Activated naive CD4-positive, alpha-beta T cell treated with anti-CD3 and anti-CD28 coated beads for 36 hours (primary cell): ENCODE measurements around the gene ENTREP3. TPM values are rescaled to one million over a fixed set of nuclear protein-coding genes. Genes with fewer than 3 reads are reported as not detected.
A peak's percentile ranks its signal among the peaks of the same experiment; 100 is the strongest.
"Not testable (repeated sequence)": the region's sequence is repeated elsewhere in the genome, so short reads cannot be mapped to it uniquely, and the experiment has no call there.

ENCODE experiments used
- CTCF ChIA-PET: fragments of 350-600 bp; sonication (Branson Sonifier 250); formaldehyde crosslinking; loops from one replicate; lab custom pipeline; 2021; ENCODE audit warnings: antibody characterized with exemption; lab: Charles Lee
- DNase-seq: peaks from one replicate; pipeline ENCODE4 v3.0.0-alpha.2; 2020
- H3K27ac Mint-ChIP-seq: one replicate; pipeline ENCODE4 v1.8.0; 2021; ENCODE audit warnings: mild to moderate bottlenecking, mixed read lengths
- H3K27me3 Mint-ChIP-seq: one replicate; pipeline ENCODE4 v1.8.0; 2021; ENCODE audit warnings: low read depth, mixed read lengths
- H3K36me3 Mint-ChIP-seq: one replicate; pipeline ENCODE4 v1.8.0; 2021; ENCODE audit warnings: low read depth, mixed read lengths
- H3K4me1 Mint-ChIP-seq: one replicate; pipeline ENCODE4 v1.8.0; 2021; ENCODE audit warnings: low read depth, mixed read lengths
- H3K4me3 Mint-ChIP-seq: one replicate; pipeline ENCODE4 v1.8.0; 2021; ENCODE audit warnings: mild to moderate bottlenecking, moderate library complexity, mixed read lengths
- H3K9me3 Mint-ChIP-seq: one replicate; pipeline ENCODE4 v1.8.0; 2021; ENCODE audit warnings: mixed read lengths
- intact Hi-C: fragments of 100-400 bp; cut with micrococcal nuclease; formaldehyde crosslinking; loops from one replicate; pipeline ENCODE4 v1.15.1; 2023
- total RNA-seq, 2 experiments: library from RNA; stranded (reverse); gene quantifications; one replicate each; pipeline ENCODE4 v1.2.3, GENCODE V29; 2021

Gene ENTREP3
- total RNA-seq, 2 experiments from 2014 or later: 32.1 to 32.8 TPM

DNA sequence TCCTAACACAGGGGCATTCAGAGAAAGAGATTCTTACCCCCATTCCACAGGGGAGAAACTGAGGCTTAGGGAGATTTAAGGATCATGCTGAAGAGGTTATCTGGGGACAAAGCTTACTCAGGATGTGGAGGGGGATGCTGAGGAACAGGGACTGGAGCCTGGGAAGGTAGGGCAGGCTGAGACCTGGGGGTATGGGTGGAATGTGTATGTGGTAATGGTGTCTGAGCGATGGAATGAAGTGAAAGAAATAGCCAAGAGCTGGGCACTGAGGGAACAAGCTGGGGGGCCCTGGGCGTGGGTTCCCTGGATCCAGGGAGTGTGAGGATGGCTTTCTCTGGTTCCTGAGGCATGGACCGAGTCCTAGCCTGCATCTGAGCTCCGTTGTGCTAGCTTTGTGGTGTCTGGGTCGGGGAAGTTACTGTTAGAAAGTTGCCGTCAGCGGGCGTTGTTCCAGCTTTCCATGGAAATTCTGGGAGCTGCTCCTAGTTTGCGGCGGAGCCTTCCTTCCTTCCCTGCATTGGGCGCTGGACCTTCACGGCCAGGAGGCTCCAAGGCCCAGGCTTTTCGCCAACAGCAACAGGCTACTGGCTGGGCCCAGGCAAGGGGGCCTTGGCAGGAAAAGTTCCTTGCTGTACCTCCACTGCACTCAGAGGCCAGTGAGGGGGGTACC is 43.8 kb downstream of the ENTREP3 start:
- H3K27ac Mint-ChIP-seq, H3K4me3 Mint-ChIP-seq, DNase-seq, H3K27me3 Mint-ChIP-seq, CTCF ChIA-PET, H3K9me3 Mint-ChIP-seq, H3K36me3 Mint-ChIP-seq, intact Hi-C loops: not testable (repeated sequence)
- H3K4me1 Mint-ChIP-seq: peaks cover 31% of the 10 kb centered on the region

DNA sequence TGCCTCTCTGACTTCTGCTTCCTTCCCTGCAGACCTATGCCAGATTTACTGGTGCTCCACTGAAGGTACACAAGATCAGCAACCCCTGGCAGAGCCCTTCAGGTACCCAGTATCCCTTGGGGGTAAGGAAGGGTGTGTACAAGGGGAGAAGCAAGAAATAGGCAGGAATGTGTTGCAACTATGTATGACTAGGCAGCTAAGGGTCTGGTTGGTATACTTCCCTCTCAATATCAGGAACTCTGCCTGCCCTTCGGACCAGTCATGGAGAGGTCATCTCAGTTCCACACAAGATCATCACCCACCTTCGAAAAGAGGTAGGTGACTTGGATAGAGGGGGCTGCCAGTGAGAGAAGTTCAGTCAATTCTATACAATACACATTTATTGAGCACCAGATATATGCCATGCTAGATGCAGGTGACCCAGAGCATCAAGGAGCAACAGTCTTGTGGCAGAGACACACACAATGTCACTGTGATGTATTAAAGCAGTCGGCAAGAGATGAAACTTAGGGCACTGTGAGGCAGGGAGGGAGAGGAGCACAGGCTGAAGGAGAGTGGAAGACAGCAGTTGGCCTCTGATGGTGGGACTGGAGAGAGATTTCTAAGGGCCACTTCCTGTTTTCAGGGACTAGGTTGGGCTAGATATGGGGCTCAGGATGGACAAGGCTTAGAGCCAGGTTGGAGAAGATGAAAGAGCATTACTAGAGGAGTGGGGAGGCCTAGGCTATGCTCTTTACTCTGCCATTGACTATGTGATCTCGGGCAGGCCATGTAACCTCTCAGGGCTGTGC is 44.8 kb downstream of the ENTREP3 start:
- H3K4me1 Mint-ChIP-seq: peaks cover 31% of the 10 kb centered on the region
- DNase-seq: no peak
- H3K36me3 Mint-ChIP-seq: peaks cover 4% of the 10 kb centered on the region
- H3K4me3 Mint-ChIP-seq: peak overlapping the region; percentile 39
- no peak overlapping the region for H3K27ac Mint-ChIP-seq
- no peaks in the 10 kb centered on the region for H3K27me3 Mint-ChIP-seq
- no peaks in the 10 kb centered on the region for H3K9me3 Mint-ChIP-seq
- intact Hi-C loops: no loop called here
- CTCF ChIA-PET: no interaction called here

DNA sequence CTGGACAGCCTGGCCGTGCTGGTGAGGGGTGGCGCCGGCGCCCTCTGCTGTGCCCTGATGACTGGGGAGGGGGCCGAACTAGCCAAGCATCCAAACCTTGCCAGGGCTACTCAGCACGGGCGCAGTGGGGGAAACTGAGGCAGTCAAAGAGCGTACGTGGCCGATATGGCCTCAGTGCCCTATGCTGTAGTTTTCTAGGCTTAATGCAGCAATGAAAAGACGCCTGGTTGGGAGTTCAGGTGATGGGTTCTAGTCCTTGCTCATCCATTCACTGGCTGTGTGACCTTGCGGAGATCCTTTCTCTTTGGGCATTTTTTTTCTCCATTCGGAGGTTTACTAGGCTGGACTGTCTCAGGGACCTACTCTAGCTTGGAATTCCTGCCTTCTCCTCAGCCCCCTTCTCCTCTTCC is 46.0 kb downstream of the ENTREP3 start:
- peaks cover 29% of the 10 kb centered on the region for H3K4me1 Mint-ChIP-seq
- CTCF ChIA-PET: interaction anchor here (1.1 to 4.6 kb wide), 3 partner anchors 9 to 18 kb away, joined by 3 to 35 read pairs (median 3); no protein-coding TSS in a partner anchor
- H3K27me3 Mint-ChIP-seq: no peaks in the 10 kb centered on the region
- intact Hi-C loops: loop anchor here (2.0 to 5.0 kb wide), 2 partner anchors 63 to 99 kb away; partner anchors contain the start of genes CLK2 and FDPS
- H3K27ac Mint-ChIP-seq: peak overlapping the region; percentile 64
- peaks cover 1% of the 10 kb centered on the region for H3K36me3 Mint-ChIP-seq
- peak overlapping the region; percentile 88 for H3K4me3 Mint-ChIP-seq
- H3K9me3 Mint-ChIP-seq: no peaks in the 10 kb centered on the region
- no peak for DNase-seq

- peak within 1 kb of the TSS; percentile 88 for H3K4me3 Mint-ChIP-seq
- CTCF ChIA-PET: interaction anchor here (1.1 to 5.7 kb wide), 7 partner anchors 10 to 53 kb away, joined by 3 to 57 read pairs (median 11); partner anchors contain the start of genes KRTCAP2 and SCAMP3
- H3K9me3 Mint-ChIP-seq: no peaks in the 10 kb centered on the region
- intact Hi-C loops: loop anchor here (2.0 to 5.0 kb wide), 2 partner anchors 64 to 100 kb away; partner anchors contain the start of genes CLK2 and FDPS
- no peaks in the 10 kb centered on the region for H3K27me3 Mint-ChIP-seq
- H3K27ac Mint-ChIP-seq: peak within 1 kb of the TSS; percentile 71
- H3K36me3 Mint-ChIP-seq: peaks cover 1% of the 10 kb centered on the region
- peak; percentile 89 for DNase-seq
- H3K4me1 Mint-ChIP-seq: peaks cover 29% of the 10 kb centered on the region
Observed at GRCh38 chr1:155208541-155209311, 46.6 kb downstream of the ENTREP3 start, which contains the start of gene MTX1. Gene MTX1 (plus strand): TSS chr1:155208695. CDS start chr1:155208805, 110 bp downstream.

GRCh38 chr1:155207806-155208540 is 47.3 kb downstream of the ENTREP3 start, which contains the start of gene THBS3:
Gene THBS3 (minus strand): TSS chr1:155207897. CDS start chr1:155207876, 21 bp downstream.
- Mint-ChIP-seq H3K4me3 (peak within 1 kb of the TSS; percentile 88), H3K9me3 (no peaks in the 10 kb centered on the region), H3K27me3 (no peaks in the 10 kb centered on the region), H3K27ac (peak within 1 kb of the TSS; percentile 71), H3K4me1 (peaks cover 29% of the 10 kb centered on the region), H3K36me3 (peaks cover 1% of the 10 kb centered on the region)
- CTCF ChIA-PET: interaction anchor here (1.2 to 5.7 kb wide), 11 partner anchors 10 to 100 kb away, joined by 3 to 57 read pairs (median 7); partner anchors contain the start of genes FDPS, KRTCAP2 and SCAMP3
- intact Hi-C loops: loop anchor here (1.0 to 5.0 kb wide), 8 partner anchors 14 to 383 kb away; partner anchors contain the start of genes CLK2 and FDPS
- no peak for DNase-seq

DNA sequence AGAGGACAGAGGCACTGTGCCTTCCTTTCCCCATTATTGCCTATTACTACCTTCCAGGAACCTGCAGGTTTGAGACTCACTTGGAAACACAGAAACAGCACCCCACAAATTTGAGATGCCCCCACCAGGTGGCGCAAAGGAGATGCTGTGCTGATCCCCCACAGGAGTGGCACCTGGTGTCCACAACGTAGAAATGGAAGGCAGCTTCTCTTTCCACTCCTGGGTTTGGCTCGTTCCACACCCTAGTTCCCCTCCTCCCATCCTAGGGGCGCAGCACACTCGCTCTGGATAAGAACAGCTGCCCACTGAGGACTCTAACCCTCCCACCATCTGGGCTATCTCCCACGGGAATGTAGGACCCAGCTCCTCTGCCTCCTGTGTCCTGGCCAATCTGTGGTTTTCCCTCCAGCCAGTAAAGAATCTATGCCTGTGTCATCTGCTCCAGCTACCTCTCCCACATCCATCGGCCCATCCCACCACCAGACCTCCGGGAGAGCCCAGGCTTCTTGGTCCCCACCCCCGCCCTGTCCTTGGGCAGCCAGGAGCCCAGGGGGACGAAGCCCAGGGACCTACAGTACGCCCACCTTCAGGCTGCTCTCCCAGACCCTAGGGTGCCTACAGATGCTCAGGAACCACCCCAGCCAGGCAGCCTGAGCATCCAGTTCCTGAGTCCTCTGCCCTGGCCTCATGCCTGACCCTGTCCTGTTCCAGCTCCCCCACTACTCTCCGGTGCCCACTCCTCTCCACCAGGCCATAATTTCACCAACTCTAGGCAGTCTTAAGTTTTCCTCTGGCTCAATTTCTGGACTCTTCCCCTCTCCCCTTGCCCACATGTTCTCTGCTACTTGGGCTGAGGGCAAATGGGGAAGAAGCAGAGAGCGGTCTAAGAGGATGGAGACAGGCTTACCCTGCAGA is 48.1 kb downstream of the ENTREP3 start:
- CTCF ChIA-PET: interaction anchor here (0.8 to 5.7 kb wide), 21 partner anchors 10 to 385 kb away, joined by 3 to 57 read pairs (median 6); partner anchors contain the start of genes CLK2, FDPS, KRTCAP2 and SCAMP3
- H3K27me3 Mint-ChIP-seq: no peaks in the 10 kb centered on the region
- H3K36me3 Mint-ChIP-seq: peaks cover 1% of the 10 kb centered on the region
- peak; percentile 95 for DNase-seq
- no peak overlapping the region for H3K27ac Mint-ChIP-seq
- H3K9me3 Mint-ChIP-seq: no peaks in the 10 kb centered on the region
- H3K4me3 Mint-ChIP-seq: peak overlapping the region; percentile 42
- peaks cover 29% of the 10 kb centered on the region for H3K4me1 Mint-ChIP-seq
- intact Hi-C loops: loop anchor here (1.0 to 5.0 kb wide), 8 partner anchors 13 to 384 kb away; partner anchors contain the start of gene CLK2

GRCh38 chr1:155205969-155206593 is 49.2 kb downstream of the ENTREP3 start:
- CTCF ChIA-PET: interaction anchor here (0.6 to 5.7 kb wide), 7 partner anchors 9 to 1029 kb away, joined by 3 to 57 read pairs (median 7); no protein-coding TSS in a partner anchor
- intact Hi-C loops: loop anchor here (1.0 to 5.0 kb wide), 3 partner anchors 35 to 385 kb away; partner anchors contain the start of gene CLK2
- Mint-ChIP-seq H3K4me1 (peaks cover 29% of the 10 kb centered on the region), H3K4me3 (no peak overlapping the region), H3K27ac (no peak overlapping the region), H3K36me3 (no peaks in the 10 kb centered on the region), H3K9me3 (no peaks in the 10 kb centered on the region), H3K27me3 (no peaks in the 10 kb centered on the region)
- DNase-seq: no peak

GRCh38 chr1:155205035-155205434 is 50.2 kb downstream of the ENTREP3 start:
- Mint-ChIP-seq H3K27me3 (no peaks in the 10 kb centered on the region), H3K9me3 (no peaks in the 10 kb centered on the region), H3K4me3 (no peak overlapping the region), H3K27ac (no peak overlapping the region), H3K4me1 (peaks cover 22% of the 10 kb centered on the region), H3K36me3 (peaks cover 2% of the 10 kb centered on the region)
- DNase-seq: no peak
- intact Hi-C loops: loop anchor here (5.0 kb wide), 1 partner anchor 67 kb away; the partner anchor contains the start of gene CLK2
- CTCF ChIA-PET: interaction anchor here (0.6 to 5.7 kb wide), 4 partner anchors 12 to 1028 kb away, joined by 3 to 57 read pairs (median 19); no protein-coding TSS in a partner anchor

DNA sequence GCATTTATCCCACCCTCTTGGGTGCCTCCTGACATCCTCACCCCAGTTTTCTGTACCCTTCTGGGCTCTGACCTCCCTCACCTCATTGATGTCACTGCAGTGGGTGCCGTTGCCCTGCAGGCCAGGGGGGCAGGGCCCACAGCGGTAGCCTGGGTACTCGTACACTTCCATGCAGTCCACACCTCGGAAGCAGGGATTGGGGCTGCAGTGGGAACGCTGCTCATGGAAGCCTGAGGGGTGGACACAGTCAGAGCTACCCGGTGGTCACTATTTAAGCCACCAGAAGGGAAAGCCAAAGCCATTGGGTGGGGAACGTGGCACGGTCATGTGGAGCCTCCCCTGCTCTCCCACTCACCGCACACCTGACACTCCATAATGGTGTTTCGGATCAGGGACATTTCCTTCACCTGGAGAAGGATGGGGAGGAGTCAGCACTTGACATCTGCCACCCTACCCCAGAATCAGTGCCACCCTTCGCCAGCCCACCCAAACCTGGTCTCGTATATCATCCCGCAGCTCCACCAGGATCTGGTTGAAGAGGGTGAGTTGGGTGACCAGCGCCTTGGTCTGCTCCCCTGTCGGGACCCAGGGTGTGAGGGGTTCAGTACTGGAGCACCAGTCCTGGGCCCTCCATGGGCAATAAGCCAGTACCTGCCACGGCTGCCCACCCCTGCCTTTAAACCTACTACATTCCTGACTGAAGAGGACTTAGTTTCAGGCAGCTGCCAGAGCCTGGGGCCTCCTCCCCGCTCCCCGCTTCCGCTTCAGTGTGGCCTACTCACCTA is 52.4 kb downstream of the ENTREP3 start:
- Mint-ChIP-seq H3K27me3 (no peaks in the 10 kb centered on the region), H3K36me3 (peaks cover 5% of the 10 kb centered on the region), H3K4me3 (no peak overlapping the region), H3K27ac (no peak overlapping the region), H3K9me3 (no peaks in the 10 kb centered on the region), H3K4me1 (peaks cover 11% of the 10 kb centered on the region)
- intact Hi-C loops: no loop called here
- DNase-seq: no peak
- CTCF ChIA-PET: interaction anchor here (0.6 to 5.7 kb wide), 4 partner anchors 22 to 48 kb away, joined by 3 to 57 read pairs (median 4); partner anchors contain the start of gene KRTCAP2
